Measurements from ENCODE around the gene RASEF.

The RASEF gene

DNA sequence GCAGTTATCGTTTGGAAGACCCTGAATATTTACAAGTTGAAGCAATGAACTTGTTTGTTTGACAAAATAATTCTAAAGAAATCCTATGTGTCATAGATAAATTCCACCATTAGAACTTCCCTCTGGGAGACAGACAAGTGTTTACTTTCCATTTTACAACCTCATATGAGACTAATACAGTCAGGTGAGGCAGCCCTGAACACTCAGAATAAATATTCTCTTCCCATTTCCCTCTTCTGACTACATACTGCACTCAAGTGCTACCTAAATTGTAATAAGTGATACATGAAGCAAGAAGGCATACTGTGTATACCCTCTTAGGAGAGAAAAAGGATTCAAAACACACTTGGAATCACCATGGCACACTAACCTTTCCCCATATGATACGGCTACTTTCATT is 6.8 kb downstream of the RASEF start:
- H2AFZ ChIP-seq (ENCODE audit: low read length), result no peak overlapping the region
- H3K36me3 ChIP-seq (ENCODE audit: insufficient read depth, low read length), result no peaks in the 10 kb centered on the region
- H3F3A ChIP-seq (ENCODE audit: insufficient read depth, low read length), result no peaks in the 10 kb centered on the region
- TF ChIP-seq CTCF (IDR thresholded peaks at IDR 0.05; ENCODE audit: low read length), result no peak
- no peak for TF ChIP-seq EZH2 (IDR thresholded peaks at IDR 0.05; ENCODE audit: borderline replicate concordance, low read length)
- H3K9me2 ChIP-seq (ENCODE audit: low read depth, low read length), result no peaks in the 10 kb centered on the region
- no peak overlapping the region for H3K9ac ChIP-seq (ENCODE audit: low read length)
- H3K79me2 ChIP-seq (ENCODE audit: insufficient read depth, low read length), result no peaks in the 10 kb centered on the region
- no peaks in the 10 kb centered on the region for H4K20me1 ChIP-seq (ENCODE audit: insufficient read depth, low read length)
- H3K27me3 ChIP-seq (ENCODE audit: insufficient read depth, low read length), result no peaks in the 10 kb centered on the region
- H3K27ac ChIP-seq (ENCODE audit: low read depth, low read length, poor library complexity, severe bottlenecking), result no peak overlapping the region
- H3K4me3 ChIP-seq (ENCODE audit: low read depth, low read length, poor library complexity, severe bottlenecking), result no peak overlapping the region
- H3K4me1 ChIP-seq (ENCODE audit: insufficient read depth, low read length, severe bottlenecking), result no peaks in the 10 kb centered on the region
- H3K9me3 ChIP-seq (ENCODE audit: low read length), result no peaks in the 10 kb centered on the region
- no peak overlapping the region for H3K4me2 ChIP-seq (ENCODE audit: low read length)

GRCh38 chr9:83047839-83048775 is 14.8 kb downstream of the RASEF start:
- Histone ChIP-seq H3F3A (ENCODE audit: insufficient read depth, low read length) (no peaks in the 10 kb centered on the region), H3K27ac (ENCODE audit: low read depth, low read length, poor library complexity, severe bottlenecking) (no peak overlapping the region), H3K4me3 (ENCODE audit: low read depth, low read length, poor library complexity, severe bottlenecking) (no peak overlapping the region), H3K27me3 (ENCODE audit: insufficient read depth, low read length) (no peaks in the 10 kb centered on the region), H3K36me3 (ENCODE audit: insufficient read depth, low read length) (no peaks in the 10 kb centered on the region), H4K20me1 (ENCODE audit: insufficient read depth, low read length) (no peaks in the 10 kb centered on the region), H3K9ac (ENCODE audit: low read length) (no peak overlapping the region), H3K79me2 (ENCODE audit: insufficient read depth, low read length) (no peaks in the 10 kb centered on the region), H3K4me2 (ENCODE audit: low read length) (no peak overlapping the region), H2AFZ (ENCODE audit: low read length) (no peak overlapping the region), H3K4me1 (ENCODE audit: insufficient read depth, low read length, severe bottlenecking) (no peaks in the 10 kb centered on the region), H3K9me2 (ENCODE audit: low read depth, low read length) (no peaks in the 10 kb centered on the region), H3K9me3 (ENCODE audit: low read length) (no peaks in the 10 kb centered on the region)
- no peak for TF ChIP-seq EZH2 (IDR thresholded peaks at IDR 0.05; ENCODE audit: borderline replicate concordance, low read length)
- no peak for TF ChIP-seq CTCF (IDR thresholded peaks at IDR 0.05; ENCODE audit: low read length)

- Histone ChIP-seq H3K27ac (ENCODE audit: low read depth, low read length, poor library complexity, severe bottlenecking) (no peak overlapping the region), H3F3A (ENCODE audit: insufficient read depth, low read length) (no peaks in the 10 kb centered on the region), H4K20me1 (ENCODE audit: insufficient read depth, low read length) (no peaks in the 10 kb centered on the region), H3K27me3 (ENCODE audit: insufficient read depth, low read length) (no peaks in the 10 kb centered on the region), H3K79me2 (ENCODE audit: insufficient read depth, low read length) (no peaks in the 10 kb centered on the region), H3K9me3 (ENCODE audit: low read length) (no peaks in the 10 kb centered on the region), H3K4me3 (ENCODE audit: low read depth, low read length, poor library complexity, severe bottlenecking) (no peak overlapping the region), H3K9me2 (ENCODE audit: low read depth, low read length) (no peaks in the 10 kb centered on the region), H3K36me3 (ENCODE audit: insufficient read depth, low read length) (no peaks in the 10 kb centered on the region), H2AFZ (ENCODE audit: low read length) (no peak overlapping the region), H3K4me1 (ENCODE audit: insufficient read depth, low read length, severe bottlenecking) (no peaks in the 10 kb centered on the region), H3K4me2 (ENCODE audit: low read length) (no peak overlapping the region), H3K9ac (ENCODE audit: low read length) (no peak overlapping the region)
- no peak for TF ChIP-seq CTCF (IDR thresholded peaks at IDR 0.05; ENCODE audit: low read length)
- TF ChIP-seq EZH2 (IDR thresholded peaks at IDR 0.05; ENCODE audit: borderline replicate concordance, low read length), result no peak
Observed at GRCh38 chr9:83043597-83043996, 19.3 kb downstream of the RASEF start.

Data from OCI-LY1 (cell line).